ENCODE measurements around the gene PLK2. TPM values are rescaled to one million over a fixed set of nuclear protein-coding genes. Genes with fewer than 3 reads are reported as not detected.
A peak's percentile ranks its signal among the peaks of the same experiment; 100 is the strongest.

The PLK2 gene
- polyA plus RNA-seq, 1 donor (not counting 4 experiments of a cell fraction or from before 2014, with no cell fraction given) = 295 TPM

GRCh38 chr5:58450018-58450417 lies 9.9 kb downstream of the PLK2 start:
- DNase-seq (ENCODE audit: low read depth, low spot score) = no peak
- dilution Hi-C loops (cut with MboI; ENCODE audit: extremely low pct_ligation_motif_present, low sequenced_read_pairs) = no loop called here
- Histone ChIP-seq H3K27ac (ENCODE audit: control insufficient read depth, insufficient read depth, low read length) (no peak overlapping the region), H3K4me2 (ENCODE audit: control insufficient read depth, extremely low read depth, insufficient read depth, low read depth, low read length) (no peak overlapping the region), H3K36me3 (ENCODE audit: control insufficient read depth in 2 of 2, extremely low read depth in 1 of 2, insufficient read depth in 2 of 2, low read length in 2 of 2) (peaks cover 9 to 10% of the 10 kb centered on the region in 2 experiments), H3K9me1 (ENCODE audit: control insufficient read depth, extremely low read depth, insufficient read depth, low read length) (peaks cover 2% of the 10 kb centered on the region), H3K79me2 (ENCODE audit: control insufficient read depth, insufficient read depth, low read length) (peaks cover 6% of the 10 kb centered on the region), H2AFZ (ENCODE audit: control insufficient read depth, low read length) (no peak overlapping the region), H3K27me3 (ENCODE audit: control insufficient read depth, extremely low read depth, insufficient read depth, low read length) (no peaks in the 10 kb centered on the region), H3K4me1 (ENCODE audit: control insufficient read depth, extremely low read depth, insufficient read depth, low read length) (peaks cover 30% of the 10 kb centered on the region), H3K9me3 (ENCODE audit: control insufficient read depth, low read depth, low read length) (no peaks in the 10 kb centered on the region), H3K9ac (ENCODE audit: control insufficient read depth, extremely low read depth, insufficient read depth, low read length) (no peak overlapping the region), H3K4me3 (ENCODE audit: control insufficient read depth in 2 of 3, extremely low read depth in 1 of 3, insufficient read depth in 2 of 3, low read depth in 1 of 3, low read length in 3 of 3) (no peak overlapping the region), H4K20me1 (ENCODE audit: control insufficient read depth, extremely low read depth, insufficient read depth, low read length) (peaks cover 10% of the 10 kb centered on the region)
- peak; percentile 39 for FAIRE-seq
- no peak for TF ChIP-seq CTCF (optimal IDR thresholded peaks at IDR 0.05 in 1 of 3, IDR thresholded peaks at IDR 0.05 in 1 of 3, conservative IDR thresholded peaks at IDR 0.05 in 1 of 3; ENCODE audit: extremely low read depth in 1 of 3, insufficient read depth in 2 of 3, low read length in 3 of 3)
- TF ChIP-seq EZH2 (IDR thresholded peaks at IDR 0.05; ENCODE audit: low read length) = no peak

GRCh38 chr5:58447226-58447625 lies 12.7 kb downstream of the PLK2 start:
- no peak overlapping the region for H3K9ac ChIP-seq (ENCODE audit: control insufficient read depth, extremely low read depth, insufficient read depth, low read length)
- no peak overlapping the region for H3K27ac ChIP-seq (ENCODE audit: control insufficient read depth, insufficient read depth, low read length)
- H3K9me3 ChIP-seq (ENCODE audit: control insufficient read depth, low read depth, low read length) = no peaks in the 10 kb centered on the region
- H2AFZ ChIP-seq (ENCODE audit: control insufficient read depth, low read length) = no peak overlapping the region
- H4K20me1 ChIP-seq (ENCODE audit: control insufficient read depth, extremely low read depth, insufficient read depth, low read length) = no peaks in the 10 kb centered on the region
- H3K27me3 ChIP-seq (ENCODE audit: control insufficient read depth, extremely low read depth, insufficient read depth, low read length) = no peaks in the 10 kb centered on the region
- no peaks in the 10 kb centered on the region for H3K9me1 ChIP-seq (ENCODE audit: control insufficient read depth, extremely low read depth, insufficient read depth, low read length)
- no peaks in the 10 kb centered on the region for H3K79me2 ChIP-seq (ENCODE audit: control insufficient read depth, insufficient read depth, low read length)
- H3K4me3 ChIP-seq (ENCODE audit: control insufficient read depth in 2 of 3, extremely low read depth in 1 of 3, insufficient read depth in 2 of 3, low read depth in 1 of 3, low read length in 3 of 3) = no peak overlapping the region
- H3K4me2 ChIP-seq (ENCODE audit: control insufficient read depth, extremely low read depth, insufficient read depth, low read depth, low read length) = no peak overlapping the region
- peak; percentile 13 for FAIRE-seq
- H3K4me1 ChIP-seq (ENCODE audit: control insufficient read depth, extremely low read depth, insufficient read depth, low read length) = peaks cover 6% of the 10 kb centered on the region
- TF ChIP-seq CTCF (optimal IDR thresholded peaks at IDR 0.05 in 1 of 3, IDR thresholded peaks at IDR 0.05 in 1 of 3, conservative IDR thresholded peaks at IDR 0.05 in 1 of 3; ENCODE audit: extremely low read depth in 1 of 3, insufficient read depth in 2 of 3, low read length in 3 of 3) = no peak
- no peak for TF ChIP-seq EZH2 (IDR thresholded peaks at IDR 0.05; ENCODE audit: low read length)
- dilution Hi-C loops (cut with MboI; ENCODE audit: extremely low pct_ligation_motif_present, low sequenced_read_pairs) = no loop called here
- no peak for DNase-seq (ENCODE audit: low read depth, low spot score)
- peaks cover 0 to 2% of the 10 kb centered on the region in 2 experiments for H3K36me3 ChIP-seq (ENCODE audit: control insufficient read depth in 2 of 2, extremely low read depth in 1 of 2, insufficient read depth in 2 of 2, low read length in 2 of 2)

All from keratinocyte (primary cell).